Measurements from ENCODE around the gene GUCD1.
A peak's percentile ranks its signal among the peaks of the same experiment; 100 is the strongest.
"Not testable (repeated sequence)": the region's sequence is repeated elsewhere in the genome, so short reads cannot be mapped to it uniquely, and the experiment has no call there.

Gene GUCD1

GRCh38 chr22:24565077-24565476 lies 10.1 kb upstream of the GUCD1 start:
- Histone ChIP-seq H3K9ac (ENCODE audit: low read depth in 1 of 2, low read length in 2 of 2) (no peak overlapping the region), H3K27ac (ENCODE audit: low read depth in 2 of 2, low read length in 2 of 2) (no peak overlapping the region), H3K27me3 (ENCODE audit: control insufficient read depth in 2 of 2, insufficient read depth in 2 of 2, low read length in 2 of 2) (no peaks in the 10 kb centered on the region), H3K4me3 (ENCODE audit: low read length in 2 of 2) (no peak overlapping the region), H3K4me1 (ENCODE audit: control insufficient read depth in 2 of 2, insufficient read depth in 2 of 2, low read length in 2 of 2) (no peaks in the 10 kb centered on the region), H3K9me3 (ENCODE audit: control insufficient read depth in 2 of 2, low read length in 2 of 2) (no peaks in the 10 kb centered on the region), H3K36me3 (ENCODE audit: control insufficient read depth in 2 of 2, insufficient read depth in 2 of 2, low read length in 2 of 2) (peaks cover 38 to 41% of the 10 kb centered on the region in 2 donors)

- H3K27ac ChIP-seq (ENCODE audit: low read depth in 2 of 2, low read length in 2 of 2): no peak overlapping the region
- H3K4me1 ChIP-seq (ENCODE audit: control insufficient read depth in 2 of 2, insufficient read depth in 2 of 2, low read length in 2 of 2): no peaks in the 10 kb centered on the region
- H3K36me3 ChIP-seq (ENCODE audit: control insufficient read depth in 2 of 2, insufficient read depth in 2 of 2, low read length in 2 of 2): peaks cover 36 to 39% of the 10 kb centered on the region in 2 donors
- H3K4me3 ChIP-seq (ENCODE audit: low read length in 2 of 2): no peak overlapping the region
- H3K27me3 ChIP-seq (ENCODE audit: control insufficient read depth in 2 of 2, insufficient read depth in 2 of 2, low read length in 2 of 2): no peaks in the 10 kb centered on the region
- H3K9me3 ChIP-seq (ENCODE audit: control insufficient read depth in 2 of 2, low read length in 2 of 2): no peaks in the 10 kb centered on the region
- H3K9ac ChIP-seq (ENCODE audit: low read depth in 1 of 2, low read length in 2 of 2): no peak overlapping the region
Observed at GRCh38 chr22:24564376-24565058, 9.6 kb upstream of the GUCD1 start.

DNA sequence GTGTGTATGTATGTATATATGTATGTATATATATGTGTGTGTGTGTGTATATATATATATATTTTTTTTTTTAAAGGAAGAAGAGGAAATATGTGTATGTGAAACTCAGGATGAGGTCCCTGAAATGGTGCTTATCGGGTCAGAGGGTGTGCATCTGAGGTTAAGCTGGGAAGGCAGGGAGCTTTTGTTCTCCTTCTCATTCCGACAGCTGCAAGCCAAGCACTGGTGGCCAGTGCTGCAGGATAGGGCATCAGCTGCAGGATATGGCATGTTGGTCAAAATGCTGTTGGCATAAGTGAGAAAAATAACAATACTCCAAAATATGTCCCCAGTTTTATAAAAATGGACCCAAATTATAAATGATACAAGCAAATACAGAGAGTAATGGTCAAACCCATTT lies 8.3 kb upstream of the GUCD1 start:
- Histone ChIP-seq H3K27me3 (ENCODE audit: control insufficient read depth in 2 of 2, insufficient read depth in 2 of 2, low read length in 2 of 2) (no peaks in the 10 kb centered on the region), H3K36me3 (ENCODE audit: control insufficient read depth in 2 of 2, insufficient read depth in 2 of 2, low read length in 2 of 2) (peaks cover 40 to 42% of the 10 kb centered on the region in 2 donors), H3K4me3 (ENCODE audit: low read length in 2 of 2) (no peak overlapping the region), H3K9ac (ENCODE audit: low read depth in 1 of 2, low read length in 2 of 2) (no peak overlapping the region), H3K4me1 (ENCODE audit: control insufficient read depth in 2 of 2, insufficient read depth in 2 of 2, low read length in 2 of 2) (no peaks in the 10 kb centered on the region), H3K27ac (ENCODE audit: low read depth in 2 of 2, low read length in 2 of 2) (no peak overlapping the region), H3K9me3 (ENCODE audit: control insufficient read depth in 2 of 2, low read length in 2 of 2) (no peaks in the 10 kb centered on the region)

- no peak overlapping the region for H3K9ac ChIP-seq (ENCODE audit: low read depth in 1 of 2, low read length in 2 of 2)
- H3K4me1 ChIP-seq (ENCODE audit: control insufficient read depth in 2 of 2, insufficient read depth in 2 of 2, low read length in 2 of 2): peaks cover 7 to 13% of the 10 kb centered on the region in 2 donors
- no peaks in the 10 kb centered on the region for H3K9me3 ChIP-seq (ENCODE audit: control insufficient read depth in 2 of 2, low read length in 2 of 2)
- H3K4me3 ChIP-seq (ENCODE audit: low read length in 2 of 2): no peak overlapping the region
- H3K36me3 ChIP-seq (ENCODE audit: control insufficient read depth in 2 of 2, insufficient read depth in 2 of 2, low read length in 2 of 2): peaks cover 38 to 42% of the 10 kb centered on the region in 2 donors
- H3K27ac ChIP-seq (ENCODE audit: low read depth in 2 of 2, low read length in 2 of 2): no peak overlapping the region
- no peaks in the 10 kb centered on the region for H3K27me3 ChIP-seq (ENCODE audit: control insufficient read depth in 2 of 2, insufficient read depth in 2 of 2, low read length in 2 of 2)
Observed at GRCh38 chr22:24559471-24559870, 4.5 kb upstream of the GUCD1 start.

GRCh38 chr22:24555165-24556039 lies 464 bp upstream of the GUCD1 start, which contains the start of gene SNRPD3:
SNRPD3 (plus strand) TSS chr22:24555999; CDS start chr22:24557675, 1,676 bp downstream.
- Histone ChIP-seq H3K4me1 (ENCODE audit: control insufficient read depth in 2 of 2, insufficient read depth in 2 of 2, low read length in 2 of 2) (peaks cover 41 to 46% of the 10 kb centered on the region in 2 donors), H3K9me3 (ENCODE audit: control insufficient read depth in 2 of 2, low read length in 2 of 2) (no peaks in the 10 kb centered on the region), H3K4me3 (ENCODE audit: low read length in 2 of 2) (peak within 1 kb of the TSS; percentile 96 to 99), H3K27me3 (ENCODE audit: control insufficient read depth in 2 of 2, insufficient read depth in 2 of 2, low read length in 2 of 2) (no peaks in the 10 kb centered on the region), H3K27ac (ENCODE audit: low read depth in 2 of 2, low read length in 2 of 2) (peak within 1 kb of the TSS; percentile 96 to 99), H3K9ac (ENCODE audit: low read depth in 1 of 2, low read length in 2 of 2) (peak within 1 kb of the TSS; percentile 95 to 99), H3K36me3 (ENCODE audit: control insufficient read depth in 2 of 2, insufficient read depth in 2 of 2, low read length in 2 of 2) (peaks cover 22 to 26% of the 10 kb centered on the region in 2 donors)

DNA sequence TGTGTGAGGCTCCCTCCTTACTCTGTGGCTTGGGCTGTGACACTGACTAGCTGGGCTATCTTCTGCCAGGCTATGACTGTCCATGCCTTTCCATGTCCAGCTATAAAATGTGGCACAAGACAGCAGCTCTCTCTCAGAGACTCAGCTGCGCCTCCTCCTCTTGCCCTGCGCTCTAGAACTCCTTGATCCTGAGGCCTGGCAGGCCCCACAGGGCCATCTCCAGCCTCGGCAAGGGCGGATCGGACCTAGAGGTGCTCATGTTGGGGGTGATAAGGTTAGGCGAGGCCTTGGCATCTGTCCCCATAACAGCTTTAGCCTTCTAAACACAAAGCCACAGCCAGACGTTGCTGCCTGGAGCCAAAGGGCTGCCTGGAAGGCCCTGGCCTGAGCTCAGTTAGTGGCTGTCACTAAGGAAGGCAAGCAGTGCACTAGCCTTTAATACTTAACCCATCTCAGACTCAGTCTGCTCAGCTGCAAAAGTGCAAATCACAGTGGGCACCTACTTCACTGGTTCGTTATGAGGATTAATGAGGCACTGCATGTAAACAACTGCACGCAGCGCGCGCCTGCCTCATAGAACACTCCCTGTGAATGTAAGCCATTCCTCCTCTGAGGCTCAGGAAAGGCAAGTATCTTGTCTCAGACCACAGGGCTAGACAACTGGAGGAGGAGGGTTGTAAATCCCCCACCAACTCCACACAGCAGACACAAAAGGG lies 1.2 kb downstream of the GUCD1 start:
- peaks cover 51 to 60% of the 10 kb centered on the region in 2 donors for H3K4me1 ChIP-seq (ENCODE audit: control insufficient read depth in 2 of 2, insufficient read depth in 2 of 2, low read length in 2 of 2)
- no peaks in the 10 kb centered on the region for H3K9me3 ChIP-seq (ENCODE audit: control insufficient read depth in 2 of 2, low read length in 2 of 2)
- peak overlapping the region; percentile 90 to 96 for H3K4me3 ChIP-seq (ENCODE audit: low read length in 2 of 2)
- peak overlapping the region; percentile 95 to 99 for H3K9ac ChIP-seq (ENCODE audit: low read depth in 1 of 2, low read length in 2 of 2)
- H3K27ac ChIP-seq (ENCODE audit: low read depth in 2 of 2, low read length in 2 of 2): peak overlapping the region; percentile 93 to 97
- H3K36me3 ChIP-seq (ENCODE audit: control insufficient read depth in 2 of 2, insufficient read depth in 2 of 2, low read length in 2 of 2): peaks cover 15 to 28% of the 10 kb centered on the region in 2 donors
- H3K27me3 ChIP-seq (ENCODE audit: control insufficient read depth in 2 of 2, insufficient read depth in 2 of 2, low read length in 2 of 2): no peaks in the 10 kb centered on the region

DNA sequence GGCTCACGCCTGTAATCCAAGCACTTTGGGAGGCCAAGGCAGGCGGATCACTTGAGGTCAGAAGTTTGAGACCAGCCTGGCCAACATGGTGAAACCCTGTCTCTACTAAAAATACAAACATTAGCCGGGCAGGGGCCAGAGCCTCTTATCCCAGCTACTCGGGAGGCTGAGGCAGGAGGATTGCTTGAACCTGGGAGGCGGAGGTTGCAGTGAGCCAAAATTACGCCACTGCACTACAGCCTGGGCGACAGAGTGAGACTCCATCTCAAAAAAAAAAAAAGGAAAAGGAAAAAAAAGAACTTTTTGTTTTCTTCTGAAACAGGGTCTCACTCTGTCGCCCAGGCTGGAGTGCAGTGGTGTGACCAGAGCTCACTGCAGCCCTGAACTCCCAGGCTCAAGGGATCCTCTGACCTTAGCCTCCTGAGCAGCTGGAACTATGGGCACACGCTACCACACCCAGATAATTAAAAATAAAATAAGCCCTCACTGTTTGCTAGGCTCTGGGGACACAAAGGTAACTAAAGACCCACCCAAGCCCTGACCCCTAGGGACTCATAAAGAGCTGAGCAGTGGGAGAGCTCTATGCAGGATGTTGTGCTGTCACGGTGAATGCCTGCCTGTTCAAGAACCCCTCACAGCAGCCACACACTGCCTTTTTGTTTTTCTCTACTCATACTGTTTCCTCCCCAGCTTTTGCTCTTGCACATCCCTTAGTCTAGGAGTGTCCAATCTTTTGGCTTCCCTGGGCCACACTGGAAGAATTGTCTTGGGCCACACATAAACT lies 2.2 kb downstream of the GUCD1 start:
- peaks cover 51 to 60% of the 10 kb centered on the region in 2 donors for H3K4me1 ChIP-seq (ENCODE audit: control insufficient read depth in 2 of 2, insufficient read depth in 2 of 2, low read length in 2 of 2)
- H3K36me3 ChIP-seq (ENCODE audit: control insufficient read depth in 2 of 2, insufficient read depth in 2 of 2, low read length in 2 of 2): peaks cover 17 to 26% of the 10 kb centered on the region in 2 donors
- peak overlapping the region; percentile 95 to 99 for H3K9ac ChIP-seq (ENCODE audit: low read depth in 1 of 2, low read length in 2 of 2)
- peak overlapping the region; percentile 93 to 97 for H3K27ac ChIP-seq (ENCODE audit: low read depth in 2 of 2, low read length in 2 of 2)
- H3K27me3 ChIP-seq (ENCODE audit: control insufficient read depth in 2 of 2, insufficient read depth in 2 of 2, low read length in 2 of 2); H3K9me3 ChIP-seq (ENCODE audit: control insufficient read depth in 2 of 2, low read length in 2 of 2): not testable (repeated sequence)
- peak overlapping the region in 1 of 2 donors; percentile 96 for H3K4me3 ChIP-seq (ENCODE audit: low read length in 2 of 2)

GRCh38 chr22:24550902-24551435 lies 4.0 kb downstream of the GUCD1 start:
- Histone ChIP-seq H3K4me1 (ENCODE audit: control insufficient read depth in 2 of 2, insufficient read depth in 2 of 2, low read length in 2 of 2) (peaks cover 43 to 47% of the 10 kb centered on the region in 2 donors), H3K9ac (ENCODE audit: low read depth in 1 of 2, low read length in 2 of 2) (peak overlapping the region; percentile 5 to 19), H3K27ac (ENCODE audit: low read depth in 2 of 2, low read length in 2 of 2) (peak overlapping the region; percentile 76 to 82)

More at GRCh38 chr22:24550902-24551435, 4.0 kb downstream of the GUCD1 start:
- H3K4me3 ChIP-seq (ENCODE audit: low read length in 2 of 2): no peak overlapping the region
- no peaks in the 10 kb centered on the region for H3K9me3 ChIP-seq (ENCODE audit: control insufficient read depth in 2 of 2, low read length in 2 of 2)
- H3K36me3 ChIP-seq (ENCODE audit: control insufficient read depth in 2 of 2, insufficient read depth in 2 of 2, low read length in 2 of 2): peaks cover 30 to 39% of the 10 kb centered on the region in 2 donors
- no peaks in the 10 kb centered on the region for H3K27me3 ChIP-seq (ENCODE audit: control insufficient read depth in 2 of 2, insufficient read depth in 2 of 2, low read length in 2 of 2)

Measured in mucosa of rectum (tissue), 2 donors.